Hepatocyte (in vitro differentiated cells): ENCODE data around the gene ZBTB8OS. TPM values are rescaled to one million over a fixed set of nuclear protein-coding genes. Genes with fewer than 3 reads are reported as not detected.

Source experiments
- DNase-seq: peaks from one replicate; pipeline ENCODE4 v3.0.0-alpha.2; 2016; ENCODE audit warnings: low spot score
- H2AFZ ChIP-seq: fragments of 200-600 bp; sonication (generic); 2 replicates; pipeline ENCODE4 v1.6.0; 2016; ENCODE audit warnings: antibody characterized with exemption, mild to moderate bottlenecking
- H3K27ac ChIP-seq: fragments of 200-600 bp; sonication (generic); 2 replicates; pipeline ENCODE4 v1.5.1; 2016; ENCODE audit warnings: mild to moderate bottlenecking
- H3K27me3 ChIP-seq: fragments of 200-600 bp; sonication (generic); 2 replicates; pipeline ENCODE4 v1.6.1; 2016
- H3K36me3 ChIP-seq: fragments of 200-600 bp; sonication (generic); replicated peaks from 2 replicates; pipeline ENCODE4 v1.5.1; 2016; ENCODE audit warnings: low read depth; ENCODE audit not compliant: insufficient read depth
- H3K4me1 ChIP-seq: fragments of 200-600 bp; sonication (generic); 2 replicates; pipeline ENCODE4 v1.5.1; 2016; ENCODE audit warnings: mild to moderate bottlenecking, moderate library complexity; ENCODE audit not compliant: insufficient read depth
- H3K4me2 ChIP-seq: fragments of 200-600 bp; sonication (generic); 2 replicates; pipeline ENCODE4 v1.6.0; 2016
- H3K4me3 ChIP-seq: fragments of 200-600 bp; sonication (generic); 2 replicates; pipeline ENCODE4 v1.5.1; 2016; ENCODE audit warnings: mild to moderate bottlenecking
- H3K79me2 ChIP-seq: fragments of 200-600 bp; sonication (generic); 2 replicates; pipeline ENCODE4 v1.6.0; 2017; ENCODE audit warnings: mild to moderate bottlenecking
- H3K9me2 ChIP-seq: fragments of 200-600 bp; sonication (generic); replicated peaks from 2 replicates; pipeline ENCODE4 v1.6.0; 2017; ENCODE audit warnings: mild to moderate bottlenecking; ENCODE audit not compliant: insufficient read depth
- H3K9me3 ChIP-seq: fragments of 200-600 bp; sonication (generic); 2 replicates; pipeline ENCODE4 v1.5.1; 2016; ENCODE audit warnings: low read depth, mild to moderate bottlenecking
- H4K20me1 ChIP-seq: fragments of 200-600 bp; sonication (generic); 2 replicates; pipeline ENCODE4 v1.6.0; 2016; ENCODE audit warnings: mild to moderate bottlenecking; ENCODE audit not compliant: insufficient read depth, poor library complexity, severe bottlenecking
- EZH2 ChIP-seq: fragments of 200-600 bp; sonication (generic); IDR thresholded peaks from 2 replicates; pipeline ENCODE4 v1.6.1; 2016; ENCODE audit warnings: antibody characterized with exemption, mild to moderate bottlenecking, borderline replicate concordance
- EZH2phosphoT487 ChIP-seq: fragments of 200-600 bp; sonication (generic); IDR thresholded peaks from one replicate; pipeline ENCODE4 v1.6.1; 2018; ENCODE audit warnings: antibody characterized with exemption, mild to moderate bottlenecking, low read depth, moderate library complexity; ENCODE audit not compliant: unreplicated experiment, severe bottlenecking
- WGBS: methylation state at CpG from one replicate; pipeline ENCODE4 v1.1.6; 2016; ENCODE audit warnings: low lambda C conversion rate; ENCODE audit errors: missing lambda C conversion rate; 5-methylcytosine and 5-hydroxymethylcytosine counted together
- polyA plus RNA-seq: library from polyadenylated mRNA; unstranded; fragments of >200 nt; fragmentation: Nextera tagmentation; extraction: Ambion mirVana; gene quantifications from 2 replicates; pipeline ENCODE4 v1.2.1, GENCODE V29; 2016
- total RNA-seq: library from RNA; depleted of rRNA; stranded (reverse); fragments of >200 nt; gene quantifications from 2 replicates; pipeline ENCODE4 v1.2.3, GENCODE V29; 2014
- TF ChIP-seq, protein P1 (sequence below): fragments of 200-600 bp; sonication (generic); IDR thresholded peaks from 2 replicates; pipeline ENCODE4 v1.5.1; 2016; ENCODE audit warnings: antibody characterized with exemption, mild to moderate bottlenecking; ENCODE audit not compliant: poor library complexity

ZBTB8OS gene
- total and polyA plus RNA-seq, 2 experiments from 2014 or later: 62.7 to 65.1 TPM

DNA sequence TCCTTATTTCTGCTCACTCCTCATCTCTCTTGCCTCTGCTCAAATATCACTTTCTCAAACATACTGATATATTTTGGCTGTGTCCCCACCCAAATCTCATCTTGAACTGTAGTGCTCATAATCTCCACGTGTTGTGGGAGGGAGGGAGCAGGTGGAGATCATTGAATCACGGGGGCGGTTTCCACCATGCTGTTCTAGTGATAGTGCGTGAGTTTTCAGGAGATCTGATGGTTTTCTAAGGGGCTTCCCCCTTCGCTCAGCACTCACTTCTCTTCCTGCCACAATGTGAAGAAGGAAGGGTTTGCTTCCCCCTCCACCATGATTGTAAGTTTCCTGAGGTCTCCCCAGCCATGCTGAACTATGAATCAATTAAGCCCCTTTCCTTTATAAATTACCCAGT, 26.6 kb downstream of the ZBTB8OS start:
- H3K27ac ChIP-seq: no peak overlapping the region
- no peak for TF ChIP-seq EZH2
- TF ChIP-seq, protein P1, sequence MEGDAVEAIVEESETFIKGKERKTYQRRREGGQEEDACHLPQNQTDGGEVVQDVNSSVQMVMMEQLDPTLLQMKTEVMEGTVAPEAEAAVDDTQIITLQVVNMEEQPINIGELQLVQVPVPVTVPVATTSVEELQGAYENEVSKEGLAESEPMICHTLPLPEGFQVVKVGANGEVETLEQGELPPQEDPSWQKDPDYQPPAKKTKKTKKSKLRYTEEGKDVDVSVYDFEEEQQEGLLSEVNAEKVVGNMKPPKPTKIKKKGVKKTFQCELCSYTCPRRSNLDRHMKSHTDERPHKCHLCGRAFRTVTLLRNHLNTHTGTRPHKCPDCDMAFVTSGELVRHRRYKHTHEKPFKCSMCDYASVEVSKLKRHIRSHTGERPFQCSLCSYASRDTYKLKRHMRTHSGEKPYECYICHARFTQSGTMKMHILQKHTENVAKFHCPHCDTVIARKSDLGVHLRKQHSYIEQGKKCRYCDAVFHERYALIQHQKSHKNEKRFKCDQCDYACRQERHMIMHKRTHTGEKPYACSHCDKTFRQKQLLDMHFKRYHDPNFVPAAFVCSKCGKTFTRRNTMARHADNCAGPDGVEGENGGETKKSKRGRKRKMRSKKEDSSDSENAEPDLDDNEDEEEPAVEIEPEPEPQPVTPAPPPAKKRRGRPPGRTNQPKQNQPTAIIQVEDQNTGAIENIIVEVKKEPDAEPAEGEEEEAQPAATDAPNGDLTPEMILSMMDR: no peak
- no peak for TF ChIP-seq EZH2phosphoT487
- H3K4me2 ChIP-seq: no peak overlapping the region
- H3K36me3 ChIP-seq: no peaks in the 10 kb centered on the region
- WGBS: 87% methylated on average over 5 of the region's 5 CpGs
- H4K20me1 ChIP-seq: no peaks in the 10 kb centered on the region
- no peaks in the 10 kb centered on the region for H3K27me3 ChIP-seq
- no peak overlapping the region for H3K4me3 ChIP-seq
- no peak overlapping the region for H2AFZ ChIP-seq
- no peak for DNase-seq
- no peaks in the 10 kb centered on the region for H3K4me1 ChIP-seq
- H3K79me2 ChIP-seq: no peaks in the 10 kb centered on the region
- H3K9me2 ChIP-seq: no peaks in the 10 kb centered on the region
- no peaks in the 10 kb centered on the region for H3K9me3 ChIP-seq

DNA sequence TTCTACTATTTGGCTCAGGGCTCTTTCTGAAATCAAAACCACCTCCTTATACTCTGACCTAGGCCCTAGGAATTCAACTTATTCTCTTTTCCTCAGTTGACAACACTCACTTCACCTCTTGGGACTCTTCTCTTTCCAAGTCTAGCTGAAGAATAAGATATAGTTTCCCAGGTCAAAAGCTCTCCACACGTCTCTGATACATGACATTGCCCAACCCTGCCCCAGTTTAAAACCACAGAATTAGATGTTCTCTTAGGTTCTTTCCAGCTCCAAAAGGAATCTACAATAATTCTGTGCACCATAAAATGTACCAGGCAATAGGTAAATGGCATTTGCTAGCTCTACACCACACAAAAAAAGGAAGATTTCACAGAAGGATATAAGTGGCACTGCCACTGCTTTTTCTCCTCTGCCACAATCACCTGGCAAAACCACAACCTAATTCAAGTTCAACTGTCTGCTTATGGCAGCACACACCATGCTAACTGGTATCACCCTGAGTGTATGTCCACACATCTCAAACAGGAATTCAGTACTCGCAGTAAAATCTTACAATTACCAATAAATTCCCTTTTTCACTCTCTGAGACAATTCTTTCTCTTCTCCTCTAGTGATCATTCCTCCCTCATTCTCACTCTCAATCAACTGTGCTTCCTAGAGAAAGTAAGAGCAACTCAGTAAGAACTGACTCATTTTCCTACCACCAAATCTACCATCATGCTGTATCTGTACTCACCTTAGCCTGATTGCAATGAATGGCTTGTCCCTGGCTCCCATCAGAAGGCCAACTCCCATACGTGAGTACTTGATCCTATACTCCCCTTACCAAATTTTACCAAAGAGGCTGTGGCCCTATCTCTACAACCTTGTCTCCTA, 27.3 kb downstream of the ZBTB8OS start:
- H3K4me2 ChIP-seq: no peak overlapping the region
- no peaks in the 10 kb centered on the region for H3K9me3 ChIP-seq
- no peaks in the 10 kb centered on the region for H3K36me3 ChIP-seq
- H3K79me2 ChIP-seq: no peaks in the 10 kb centered on the region
- H2AFZ ChIP-seq: no peak overlapping the region
- H4K20me1 ChIP-seq: no peaks in the 10 kb centered on the region
- no peaks in the 10 kb centered on the region for H3K27me3 ChIP-seq
- DNase-seq: no peak
- 87% methylated on average over 3 of the region's 3 CpGs for WGBS
- H3K4me3 ChIP-seq: no peak overlapping the region
- no peak overlapping the region for H3K27ac ChIP-seq
- H3K9me2 ChIP-seq: no peaks in the 10 kb centered on the region
- no peaks in the 10 kb centered on the region for H3K4me1 ChIP-seq
- no peak for TF ChIP-seq EZH2
- TF ChIP-seq, protein P1: no peak

DNA sequence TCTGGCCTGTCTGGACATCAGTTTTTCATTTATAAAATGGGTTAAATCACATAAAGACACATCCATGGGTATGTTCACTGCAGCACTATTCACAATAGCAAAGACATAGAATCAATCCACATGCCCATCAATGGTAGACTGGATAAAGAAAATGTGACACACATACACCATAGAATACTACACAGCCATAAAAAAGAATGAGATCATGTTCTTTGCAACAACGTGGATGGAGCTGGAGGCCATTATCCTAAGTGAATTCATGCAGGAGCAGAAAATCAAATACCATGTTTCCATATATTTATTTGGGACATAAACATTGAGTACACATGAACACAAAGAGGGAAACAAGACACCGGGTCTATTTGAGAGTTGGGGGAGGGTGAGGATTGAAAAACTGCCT, 28.1 kb downstream of the ZBTB8OS start:
- Histone ChIP-seq H3K36me3 (no peaks in the 10 kb centered on the region), H3K79me2 (no peaks in the 10 kb centered on the region), H2AFZ (no peak overlapping the region), H3K4me1 (no peaks in the 10 kb centered on the region), H3K27me3 (no peaks in the 10 kb centered on the region), H4K20me1 (no peaks in the 10 kb centered on the region), H3K27ac (no peak overlapping the region), H3K9me2 (no peaks in the 10 kb centered on the region), H3K9me3 (no peaks in the 10 kb centered on the region), H3K4me3 (no peak overlapping the region), H3K4me2 (no peak overlapping the region)
- WGBS: 99% methylated on average over 2 of the region's 2 CpGs
- no peak for DNase-seq
- TF ChIP-seq EZH2phosphoT487: no peak

DNA sequence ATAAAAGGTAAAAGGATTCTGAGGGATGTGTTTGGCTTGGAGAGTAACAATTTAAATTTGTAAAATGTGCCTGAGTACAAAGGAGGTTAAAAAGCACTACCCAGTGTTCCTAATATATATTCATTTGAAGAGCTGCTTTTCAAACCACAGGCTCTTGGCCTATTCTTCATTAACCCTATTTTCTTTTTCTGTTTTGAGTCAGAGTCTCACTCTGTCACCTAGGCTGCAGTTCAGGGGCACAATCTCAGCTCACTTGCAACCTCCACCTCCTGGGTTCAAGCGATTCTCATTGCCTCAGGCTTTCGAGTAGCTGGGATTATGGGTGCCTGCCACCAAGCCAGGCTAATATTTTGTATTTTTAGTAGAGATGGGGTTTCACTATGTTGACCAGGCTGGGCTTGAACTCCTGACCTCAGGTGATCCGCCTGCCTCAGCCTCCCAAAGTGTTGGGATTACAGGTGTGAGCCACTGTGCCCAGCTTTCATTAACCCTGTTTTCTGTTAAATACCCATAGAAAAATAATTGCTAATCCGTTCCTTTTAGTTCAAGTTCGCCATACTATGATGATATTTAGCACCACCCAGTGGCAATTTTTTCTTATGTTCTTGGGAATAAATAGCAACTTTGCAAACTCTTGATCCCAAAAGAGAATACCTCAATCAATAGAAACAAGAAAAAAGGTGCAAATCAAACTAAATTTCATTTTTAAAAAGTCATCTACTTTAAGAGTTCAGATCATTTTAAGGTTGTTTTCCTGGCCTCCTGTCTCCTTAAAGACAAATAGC, 30.5 kb downstream of the ZBTB8OS start:
- TF ChIP-seq EZH2 (no peak), EZH2phosphoT487 (no peak)
- TF ChIP-seq, protein P1: peak; percentile 37
- no peak overlapping the region for H3K4me3 ChIP-seq
- H3K4me2 ChIP-seq: no peak overlapping the region
- no peaks in the 10 kb centered on the region for H3K36me3 ChIP-seq
- no peak overlapping the region for H3K27ac ChIP-seq
- H2AFZ ChIP-seq: no peak overlapping the region
- no peaks in the 10 kb centered on the region for H3K79me2 ChIP-seq
- 89% methylated on average over 5 of the region's 5 CpGs for WGBS
- H4K20me1 ChIP-seq: no peaks in the 10 kb centered on the region
- H3K4me1 ChIP-seq: no peaks in the 10 kb centered on the region
- no peaks in the 10 kb centered on the region for H3K9me2 ChIP-seq
- no peaks in the 10 kb centered on the region for H3K27me3 ChIP-seq
- DNase-seq: peak; percentile 22
- no peaks in the 10 kb centered on the region for H3K9me3 ChIP-seq
